Measurements from ENCODE around the gene CACNA1F. TPM values are rescaled to one million over a fixed set of nuclear protein-coding genes. Genes with fewer than 3 reads are reported as not detected.
A peak's percentile ranks its signal among the peaks of the same experiment; 100 is the strongest.

CACNA1F gene
- total and polyA plus RNA-seq, 9 of the 15 experiments (the other 6 are each of a cell fraction or from before 2014, with no cell fraction given), result under 0.01 to 0.41 (median 0.03) TPM; not detected in 3

DNA sequence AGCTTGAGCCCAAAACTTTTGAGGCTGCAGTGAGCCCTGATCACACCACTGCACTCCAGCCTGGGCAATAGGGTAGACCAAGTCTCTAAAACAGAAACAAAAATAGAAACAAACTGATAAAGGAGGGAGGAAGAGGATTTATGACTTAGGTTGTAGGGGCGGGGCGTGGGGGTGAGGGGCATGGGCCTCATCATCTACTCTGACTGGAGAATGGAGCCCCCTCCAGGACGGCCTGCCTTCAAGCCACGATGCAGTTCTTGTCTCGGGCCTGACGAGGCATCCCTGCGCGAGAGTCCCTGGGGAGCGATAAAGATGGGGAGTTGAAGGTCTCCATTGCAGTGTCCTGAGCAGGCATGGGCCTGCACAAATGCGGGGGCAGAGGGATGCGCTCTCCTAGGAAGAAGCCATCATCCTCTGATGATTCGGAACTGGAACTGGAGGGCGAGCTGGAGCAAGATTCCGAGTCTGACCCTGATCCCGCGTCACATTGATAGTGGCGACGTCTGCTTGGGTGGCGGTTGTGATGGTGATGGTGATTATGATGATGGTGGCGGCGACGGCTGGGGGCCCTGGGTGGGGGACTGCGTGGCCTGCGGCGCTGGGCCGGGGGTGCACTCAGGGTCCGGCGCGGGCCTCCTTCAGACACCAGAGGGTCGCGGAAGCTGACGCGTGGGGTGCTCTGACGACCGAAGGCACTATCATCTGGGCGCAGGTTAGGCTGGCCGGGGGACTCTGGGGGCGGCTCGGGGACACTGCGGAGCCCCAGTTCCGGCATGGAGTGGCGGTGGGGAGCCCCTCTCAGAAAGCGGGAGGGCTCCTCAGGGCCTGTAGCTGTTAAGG, 57.5 kb downstream of the CACNA1F start (continued):
- TF ChIP-seq SRF (CRISPR knock-in tag; IDR thresholded peaks at IDR 0.05), result no peak
- no peak for TF ChIP-seq ZSCAN32 (CRISPR knock-in tag; IDR thresholded peaks at IDR 0.05)
- TF ChIP-seq, protein P1, sequence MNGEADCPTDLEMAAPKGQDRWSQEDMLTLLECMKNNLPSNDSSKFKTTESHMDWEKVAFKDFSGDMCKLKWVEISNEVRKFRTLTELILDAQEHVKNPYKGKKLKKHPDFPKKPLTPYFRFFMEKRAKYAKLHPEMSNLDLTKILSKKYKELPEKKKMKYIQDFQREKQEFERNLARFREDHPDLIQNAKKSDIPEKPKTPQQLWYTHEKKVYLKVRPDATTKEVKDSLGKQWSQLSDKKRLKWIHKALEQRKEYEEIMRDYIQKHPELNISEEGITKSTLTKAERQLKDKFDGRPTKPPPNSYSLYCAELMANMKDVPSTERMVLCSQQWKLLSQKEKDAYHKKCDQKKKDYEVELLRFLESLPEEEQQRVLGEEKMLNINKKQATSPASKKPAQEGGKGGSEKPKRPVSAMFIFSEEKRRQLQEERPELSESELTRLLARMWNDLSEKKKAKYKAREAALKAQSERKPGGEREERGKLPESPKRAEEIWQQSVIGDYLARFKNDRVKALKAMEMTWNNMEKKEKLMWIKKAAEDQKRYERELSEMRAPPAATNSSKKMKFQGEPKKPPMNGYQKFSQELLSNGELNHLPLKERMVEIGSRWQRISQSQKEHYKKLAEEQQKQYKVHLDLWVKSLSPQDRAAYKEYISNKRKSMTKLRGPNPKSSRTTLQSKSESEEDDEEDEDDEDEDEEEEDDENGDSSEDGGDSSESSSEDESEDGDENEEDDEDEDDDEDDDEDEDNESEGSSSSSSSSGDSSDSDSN (IDR thresholded peaks at IDR 0.05; ENCODE audit: borderline replicate concordance in 1 of 2, low read depth in 2 of 2, low read length in 2 of 2), result no peak
- TF ChIP-seq POLR2AphosphoS5 (IDR thresholded peaks at IDR 0.05; ENCODE audit: control insufficient read depth, insufficient read depth, low read depth, low read length), result peak; percentile 35; the same call in 1 of the 2 replicates
- TF ChIP-seq MEF2D (tag; conservative IDR thresholded peaks at IDR 0.05; ENCODE audit: low read depth), result no peak
- TF ChIP-seq, protein P2, sequence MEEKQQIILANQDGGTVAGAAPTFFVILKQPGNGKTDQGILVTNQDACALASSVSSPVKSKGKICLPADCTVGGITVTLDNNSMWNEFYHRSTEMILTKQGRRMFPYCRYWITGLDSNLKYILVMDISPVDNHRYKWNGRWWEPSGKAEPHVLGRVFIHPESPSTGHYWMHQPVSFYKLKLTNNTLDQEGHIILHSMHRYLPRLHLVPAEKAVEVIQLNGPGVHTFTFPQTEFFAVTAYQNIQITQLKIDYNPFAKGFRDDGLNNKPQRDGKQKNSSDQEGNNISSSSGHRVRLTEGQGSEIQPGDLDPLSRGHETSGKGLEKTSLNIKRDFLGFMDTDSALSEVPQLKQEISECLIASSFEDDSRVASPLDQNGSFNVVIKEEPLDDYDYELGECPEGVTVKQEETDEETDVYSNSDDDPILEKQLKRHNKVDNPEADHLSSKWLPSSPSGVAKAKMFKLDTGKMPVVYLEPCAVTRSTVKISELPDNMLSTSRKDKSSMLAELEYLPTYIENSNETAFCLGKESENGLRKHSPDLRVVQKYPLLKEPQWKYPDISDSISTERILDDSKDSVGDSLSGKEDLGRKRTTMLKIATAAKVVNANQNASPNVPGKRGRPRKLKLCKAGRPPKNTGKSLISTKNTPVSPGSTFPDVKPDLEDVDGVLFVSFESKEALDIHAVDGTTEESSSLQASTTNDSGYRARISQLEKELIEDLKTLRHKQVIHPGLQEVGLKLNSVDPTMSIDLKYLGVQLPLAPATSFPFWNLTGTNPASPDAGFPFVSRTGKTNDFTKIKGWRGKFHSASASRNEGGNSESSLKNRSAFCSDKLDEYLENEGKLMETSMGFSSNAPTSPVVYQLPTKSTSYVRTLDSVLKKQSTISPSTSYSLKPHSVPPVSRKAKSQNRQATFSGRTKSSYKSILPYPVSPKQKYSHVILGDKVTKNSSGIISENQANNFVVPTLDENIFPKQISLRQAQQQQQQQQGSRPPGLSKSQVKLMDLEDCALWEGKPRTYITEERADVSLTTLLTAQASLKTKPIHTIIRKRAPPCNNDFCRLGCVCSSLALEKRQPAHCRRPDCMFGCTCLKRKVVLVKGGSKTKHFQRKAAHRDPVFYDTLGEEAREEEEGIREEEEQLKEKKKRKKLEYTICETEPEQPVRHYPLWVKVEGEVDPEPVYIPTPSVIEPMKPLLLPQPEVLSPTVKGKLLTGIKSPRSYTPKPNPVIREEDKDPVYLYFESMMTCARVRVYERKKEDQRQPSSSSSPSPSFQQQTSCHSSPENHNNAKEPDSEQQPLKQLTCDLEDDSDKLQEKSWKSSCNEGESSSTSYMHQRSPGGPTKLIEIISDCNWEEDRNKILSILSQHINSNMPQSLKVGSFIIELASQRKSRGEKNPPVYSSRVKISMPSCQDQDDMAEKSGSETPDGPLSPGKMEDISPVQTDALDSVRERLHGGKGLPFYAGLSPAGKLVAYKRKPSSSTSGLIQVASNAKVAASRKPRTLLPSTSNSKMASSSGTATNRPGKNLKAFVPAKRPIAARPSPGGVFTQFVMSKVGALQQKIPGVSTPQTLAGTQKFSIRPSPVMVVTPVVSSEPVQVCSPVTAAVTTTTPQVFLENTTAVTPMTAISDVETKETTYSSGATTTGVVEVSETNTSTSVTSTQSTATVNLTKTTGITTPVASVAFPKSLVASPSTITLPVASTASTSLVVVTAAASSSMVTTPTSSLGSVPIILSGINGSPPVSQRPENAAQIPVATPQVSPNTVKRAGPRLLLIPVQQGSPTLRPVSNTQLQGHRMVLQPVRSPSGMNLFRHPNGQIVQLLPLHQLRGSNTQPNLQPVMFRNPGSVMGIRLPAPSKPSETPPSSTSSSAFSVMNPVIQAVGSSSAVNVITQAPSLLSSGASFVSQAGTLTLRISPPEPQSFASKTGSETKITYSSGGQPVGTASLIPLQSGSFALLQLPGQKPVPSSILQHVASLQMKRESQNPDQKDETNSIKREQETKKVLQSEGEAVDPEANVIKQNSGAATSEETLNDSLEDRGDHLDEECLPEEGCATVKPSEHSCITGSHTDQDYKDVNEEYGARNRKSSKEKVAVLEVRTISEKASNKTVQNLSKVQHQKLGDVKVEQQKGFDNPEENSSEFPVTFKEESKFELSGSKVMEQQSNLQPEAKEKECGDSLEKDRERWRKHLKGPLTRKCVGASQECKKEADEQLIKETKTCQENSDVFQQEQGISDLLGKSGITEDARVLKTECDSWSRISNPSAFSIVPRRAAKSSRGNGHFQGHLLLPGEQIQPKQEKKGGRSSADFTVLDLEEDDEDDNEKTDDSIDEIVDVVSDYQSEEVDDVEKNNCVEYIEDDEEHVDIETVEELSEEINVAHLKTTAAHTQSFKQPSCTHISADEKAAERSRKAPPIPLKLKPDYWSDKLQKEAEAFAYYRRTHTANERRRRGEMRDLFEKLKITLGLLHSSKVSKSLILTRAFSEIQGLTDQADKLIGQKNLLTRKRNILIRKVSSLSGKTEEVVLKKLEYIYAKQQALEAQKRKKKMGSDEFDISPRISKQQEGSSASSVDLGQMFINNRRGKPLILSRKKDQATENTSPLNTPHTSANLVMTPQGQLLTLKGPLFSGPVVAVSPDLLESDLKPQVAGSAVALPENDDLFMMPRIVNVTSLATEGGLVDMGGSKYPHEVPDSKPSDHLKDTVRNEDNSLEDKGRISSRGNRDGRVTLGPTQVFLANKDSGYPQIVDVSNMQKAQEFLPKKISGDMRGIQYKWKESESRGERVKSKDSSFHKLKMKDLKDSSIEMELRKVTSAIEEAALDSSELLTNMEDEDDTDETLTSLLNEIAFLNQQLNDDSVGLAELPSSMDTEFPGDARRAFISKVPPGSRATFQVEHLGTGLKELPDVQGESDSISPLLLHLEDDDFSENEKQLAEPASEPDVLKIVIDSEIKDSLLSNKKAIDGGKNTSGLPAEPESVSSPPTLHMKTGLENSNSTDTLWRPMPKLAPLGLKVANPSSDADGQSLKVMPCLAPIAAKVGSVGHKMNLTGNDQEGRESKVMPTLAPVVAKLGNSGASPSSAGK (IDR thresholded peaks at IDR 0.05), result 0 out of 2 replicates have a peak, but pooled peaks have one; percentile 11
- no peak for TF ChIP-seq PCBP2 (IDR thresholded peaks at IDR 0.05; ENCODE audit: low read depth, low read length, poor library complexity, severe bottlenecking)
